ENCODE results near the gene ERC2. TPM values are rescaled to one million over a fixed set of nuclear protein-coding genes. Genes with fewer than 3 reads are reported as not detected.
A peak's percentile ranks its signal among the peaks of the same experiment; 100 is the strongest.

Gene ERC2
- polyA plus RNA-seq, 1 experiment = 0.07 TPM

DNA sequence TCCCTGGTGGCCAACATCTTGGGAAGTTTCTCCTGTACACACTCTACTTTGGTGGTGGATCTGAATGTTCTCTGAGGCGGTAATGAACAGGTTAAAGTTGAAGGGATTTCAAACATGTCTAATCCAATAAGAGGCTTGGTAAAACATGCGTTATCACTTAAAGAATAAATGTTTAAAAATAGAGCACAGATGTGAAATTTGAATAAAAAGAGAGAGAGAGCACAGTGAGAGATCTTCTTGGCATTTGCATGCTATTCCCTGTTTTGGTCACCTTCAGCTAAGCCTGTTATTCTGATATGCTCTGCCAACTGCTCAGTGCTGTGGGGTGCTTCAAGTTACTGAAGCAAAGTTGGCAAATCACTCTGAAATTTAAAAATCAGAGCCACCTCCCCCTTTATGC is 743.4 kb downstream of the ERC2 start:
- Histone ChIP-seq H3K4me3 (ENCODE audit: low read depth, low read length) (no peak overlapping the region), H3K36me3 (ENCODE audit: control insufficient read depth, insufficient read depth, low read length) (no peaks in the 10 kb centered on the region), H3K27me3 (ENCODE audit: control insufficient read depth, insufficient read depth, low read length) (no peaks in the 10 kb centered on the region)
- CTCF ChIA-PET = interaction anchor here (0.6 to 1.7 kb wide), 7 partner anchors 13 to 1785 kb away, joined by 3 to 4 read pairs (median 3); partner anchors contain the start of gene WNT5A
- TF ChIP-seq, protein P1, sequence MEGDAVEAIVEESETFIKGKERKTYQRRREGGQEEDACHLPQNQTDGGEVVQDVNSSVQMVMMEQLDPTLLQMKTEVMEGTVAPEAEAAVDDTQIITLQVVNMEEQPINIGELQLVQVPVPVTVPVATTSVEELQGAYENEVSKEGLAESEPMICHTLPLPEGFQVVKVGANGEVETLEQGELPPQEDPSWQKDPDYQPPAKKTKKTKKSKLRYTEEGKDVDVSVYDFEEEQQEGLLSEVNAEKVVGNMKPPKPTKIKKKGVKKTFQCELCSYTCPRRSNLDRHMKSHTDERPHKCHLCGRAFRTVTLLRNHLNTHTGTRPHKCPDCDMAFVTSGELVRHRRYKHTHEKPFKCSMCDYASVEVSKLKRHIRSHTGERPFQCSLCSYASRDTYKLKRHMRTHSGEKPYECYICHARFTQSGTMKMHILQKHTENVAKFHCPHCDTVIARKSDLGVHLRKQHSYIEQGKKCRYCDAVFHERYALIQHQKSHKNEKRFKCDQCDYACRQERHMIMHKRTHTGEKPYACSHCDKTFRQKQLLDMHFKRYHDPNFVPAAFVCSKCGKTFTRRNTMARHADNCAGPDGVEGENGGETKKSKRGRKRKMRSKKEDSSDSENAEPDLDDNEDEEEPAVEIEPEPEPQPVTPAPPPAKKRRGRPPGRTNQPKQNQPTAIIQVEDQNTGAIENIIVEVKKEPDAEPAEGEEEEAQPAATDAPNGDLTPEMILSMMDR (IDR thresholded peaks at IDR 0.05; ENCODE audit: insufficient read depth, low read depth, low read length) = no peak
- POLR2A ChIA-PET = no interaction called here
- DNase-seq (ENCODE audit: low read depth) = no peak

DNA sequence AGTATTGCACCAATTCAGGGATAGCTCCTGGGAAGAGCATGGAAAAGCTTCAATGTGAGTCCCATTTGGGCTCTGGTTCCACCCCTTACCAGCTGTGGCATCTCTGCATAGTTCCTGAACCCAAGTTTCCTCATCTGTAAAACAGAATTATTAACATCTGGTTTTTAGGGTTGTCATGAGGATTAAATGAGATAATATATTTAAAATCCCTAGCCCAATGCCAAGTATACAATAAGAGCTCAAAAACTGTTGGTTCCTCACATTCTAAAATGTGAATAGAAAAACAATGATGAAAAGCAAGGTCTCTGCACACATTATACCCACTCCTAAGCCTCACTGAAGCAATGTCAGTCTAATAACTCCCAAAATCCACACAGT is 743.9 kb downstream of the ERC2 start:
- CTCF ChIA-PET = interaction anchor here (0.6 to 1.7 kb wide), 5 partner anchors 24 to 527 kb away, joined by 3 to 4 read pairs (median 3); partner anchors contain the start of gene WNT5A
- H3K27me3 ChIP-seq (ENCODE audit: control insufficient read depth, insufficient read depth, low read length) = no peaks in the 10 kb centered on the region
- TF ChIP-seq, protein P1 (IDR thresholded peaks at IDR 0.05; ENCODE audit: insufficient read depth, low read depth, low read length) = no peak
- no peak overlapping the region for H3K4me3 ChIP-seq (ENCODE audit: low read depth, low read length)
- H3K36me3 ChIP-seq (ENCODE audit: control insufficient read depth, insufficient read depth, low read length) = no peaks in the 10 kb centered on the region
- POLR2A ChIA-PET = no interaction called here
- no peak for DNase-seq (ENCODE audit: low read depth)

DNA sequence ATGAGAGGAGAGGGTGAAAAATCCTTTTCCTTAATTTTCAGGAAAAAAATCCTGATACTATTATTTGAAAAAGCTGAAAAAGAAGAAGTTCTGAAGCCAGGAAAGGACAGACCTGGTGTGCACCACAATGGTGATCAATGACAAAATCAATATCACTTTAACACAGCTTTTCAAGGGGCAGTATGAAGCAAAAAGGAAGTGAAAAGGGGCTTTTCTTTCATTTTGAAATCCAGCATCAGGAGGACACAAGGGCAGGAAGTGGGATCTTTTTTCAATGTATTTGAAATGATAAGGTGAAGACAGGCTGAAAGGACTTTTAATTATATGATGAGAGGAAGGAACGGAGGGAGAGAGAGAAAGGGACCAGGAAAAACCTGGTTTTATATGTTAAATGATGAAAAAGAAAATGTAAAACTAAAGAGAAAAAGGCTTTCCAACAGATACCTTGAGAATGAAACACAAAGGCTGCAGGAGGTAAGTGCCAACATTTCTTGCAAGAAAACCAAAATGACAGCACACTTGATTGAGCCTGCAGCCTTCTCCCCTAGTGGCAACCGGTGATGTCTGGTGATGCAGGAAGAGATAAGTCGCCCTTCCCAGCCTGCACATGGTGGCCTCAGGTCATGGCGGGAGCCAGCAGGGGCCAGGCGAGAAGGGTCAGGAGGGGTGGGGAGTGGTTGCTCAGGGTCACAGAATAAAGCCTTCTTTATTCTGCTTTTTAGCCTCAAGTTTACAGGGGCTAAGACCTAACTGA is 744.4 kb downstream of the ERC2 start:
- Histone ChIP-seq H3K4me3 (ENCODE audit: low read depth, low read length) (no peak overlapping the region), H3K27me3 (ENCODE audit: control insufficient read depth, insufficient read depth, low read length) (no peaks in the 10 kb centered on the region), H3K36me3 (ENCODE audit: control insufficient read depth, insufficient read depth, low read length) (no peaks in the 10 kb centered on the region)
- no peak for DNase-seq (ENCODE audit: low read depth)
- TF ChIP-seq, protein P1 (IDR thresholded peaks at IDR 0.05; ENCODE audit: insufficient read depth, low read depth, low read length) = no peak
- CTCF ChIA-PET = interaction anchor here (0.9 to 1.7 kb wide), 3 partner anchors 14 to 239 kb away, joined by 3 to 4 read pairs (median 4); partner anchors contain the start of gene WNT5A
- POLR2A ChIA-PET = interaction anchor here (0.8 kb wide), 1 partner anchor 239 kb away, joined by 3 read pairs; no protein-coding TSS in a partner anchor

DNA sequence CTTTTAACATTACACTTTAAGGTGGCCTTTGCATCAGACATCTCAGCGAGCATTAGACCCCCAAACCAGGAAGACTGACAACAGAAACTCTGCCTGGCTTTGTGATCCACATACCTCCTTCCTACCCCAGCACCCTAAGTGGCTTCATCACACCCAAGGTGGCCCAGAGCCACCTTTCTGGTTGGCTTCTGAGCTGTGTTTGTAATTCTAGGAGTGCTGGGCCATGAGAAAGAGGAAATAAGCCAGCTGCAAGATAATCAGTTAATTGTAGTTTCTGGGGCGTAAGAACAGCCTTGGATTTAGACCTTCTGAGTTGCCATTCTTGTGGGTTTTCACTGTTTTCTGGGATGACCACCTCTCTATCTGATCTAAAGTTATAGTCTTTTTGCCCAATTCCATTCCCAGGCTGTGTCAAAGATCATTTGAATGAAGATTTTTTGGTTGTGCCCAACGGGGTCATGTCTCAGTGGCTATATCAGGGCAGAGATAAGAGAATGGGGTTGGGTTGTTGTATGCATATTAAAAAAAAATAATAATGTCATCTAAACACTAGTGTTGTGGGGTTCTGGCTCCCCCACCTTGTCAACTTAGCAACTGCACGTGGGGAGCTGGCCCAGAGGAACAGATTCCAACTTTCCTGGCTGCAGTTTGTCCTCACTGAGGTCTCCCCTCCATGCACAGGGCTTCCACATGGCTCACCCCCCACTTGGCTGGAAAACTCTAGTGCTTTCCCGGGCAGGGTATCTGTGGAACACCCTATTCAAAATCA is 746.4 kb downstream of the ERC2 start:
- Histone ChIP-seq H3K36me3 (ENCODE audit: control insufficient read depth, insufficient read depth, low read length) (no peaks in the 10 kb centered on the region), H3K27me3 (ENCODE audit: control insufficient read depth, insufficient read depth, low read length) (no peaks in the 10 kb centered on the region), H3K4me3 (ENCODE audit: low read depth, low read length) (no peak overlapping the region)
- POLR2A ChIA-PET = interaction anchor here (0.6 to 0.7 kb wide), 3 partner anchors 234 to 554 kb away, joined by 4 to 6 read pairs (median 4); no protein-coding TSS in a partner anchor
- TF ChIP-seq, protein P1 (IDR thresholded peaks at IDR 0.05; ENCODE audit: insufficient read depth, low read depth, low read length) = peak; percentile 80
- CTCF ChIA-PET = interaction anchor here (0.5 to 5.0 kb wide), 38 partner anchors 9 to 1782 kb away, joined by 3 to 36 read pairs (median 3); partner anchors contain the start of gene WNT5A
- DNase-seq (ENCODE audit: low read depth) = no peak

DNA sequence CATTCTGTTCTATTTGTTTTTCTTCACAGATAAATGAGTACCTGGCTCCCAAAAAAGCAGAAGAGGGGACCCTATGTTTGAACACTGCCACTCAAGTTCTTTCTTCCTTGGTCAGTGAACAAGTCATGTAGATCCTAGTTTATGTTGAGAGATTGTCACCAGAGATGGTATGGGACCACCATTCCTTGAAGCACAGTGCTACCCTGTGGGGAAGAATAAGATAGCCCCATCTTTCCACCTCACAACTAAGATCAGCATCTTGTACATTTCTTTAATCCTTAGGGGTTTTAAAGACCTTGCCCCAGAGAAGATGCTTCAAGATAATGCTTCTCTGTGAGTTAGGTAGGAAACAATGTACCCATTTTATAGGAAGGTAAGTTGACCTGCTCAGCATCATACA is 747.7 kb downstream of the ERC2 start:
- ChIA-PET POLR2A (no interaction called here), CTCF (interaction anchor here (0.5 to 5.0 kb wide), 19 partner anchors 11 to 870 kb away, joined by 3 to 36 read pairs (median 3); partner anchors contain the start of gene WNT5A)
- no peak overlapping the region for H3K4me3 ChIP-seq (ENCODE audit: low read depth, low read length)
- H3K36me3 ChIP-seq (ENCODE audit: control insufficient read depth, insufficient read depth, low read length) = no peaks in the 10 kb centered on the region
- DNase-seq (ENCODE audit: low read depth) = no peak
- TF ChIP-seq, protein P1 (IDR thresholded peaks at IDR 0.05; ENCODE audit: insufficient read depth, low read depth, low read length) = peak; percentile 39
- no peaks in the 10 kb centered on the region for H3K27me3 ChIP-seq (ENCODE audit: control insufficient read depth, insufficient read depth, low read length)
